Mesendoderm (in vitro differentiated cells): Measurements from ENCODE around the gene TMEM131.

Experiments
- DNase-seq: peaks from one replicate; pipeline ENCODE4 v3.0.0; 2013
- H2AK5ac ChIP-seq: 2 replicates; pipeline ENCODE4 v1.6.1; 2013; ENCODE audit warnings: low read length, inconsistent platforms
- H2BK120ac ChIP-seq: 2 replicates; pipeline ENCODE4 v1.6.1; 2013; ENCODE audit warnings: low read depth, mild to moderate bottlenecking, low read length, moderate library complexity, mixed read lengths
- H2BK15ac ChIP-seq: replicated peaks from 2 replicates; pipeline ENCODE4 v1.6.1; 2013; ENCODE audit warnings: low read depth, mild to moderate bottlenecking, moderate library complexity
- H2BK5ac ChIP-seq: 2 replicates; pipeline ENCODE4 v1.6.1; 2013; ENCODE audit warnings: low read length, inconsistent platforms
- H3K18ac ChIP-seq: 2 replicates; pipeline ENCODE4 v1.6.1; 2013; ENCODE audit warnings: mild to moderate bottlenecking, low read length, mixed read lengths
- H3K23ac ChIP-seq: one replicate; pipeline ENCODE4 v1.6.1; 2013; ENCODE audit warnings: low read length
- H3K27ac ChIP-seq: 2 replicates; pipeline ENCODE4 v1.5.1; 2013; ENCODE audit warnings: low read depth, mild to moderate bottlenecking, inconsistent platforms, low read length, moderate library complexity
- H3K27me3 ChIP-seq: 2 replicates; pipeline ENCODE4 v1.6.1; 2013; ENCODE audit warnings: low read length, control low read depth, mild to moderate bottlenecking, inconsistent platforms; ENCODE audit not compliant: insufficient read depth, poor library complexity
- H3K36me3 ChIP-seq: 2 replicates; pipeline ENCODE4 v1.6.1; 2013; ENCODE audit warnings: low read length, inconsistent platforms; ENCODE audit not compliant: control insufficient read depth, insufficient read depth
- H3K4ac ChIP-seq: one replicate; pipeline ENCODE4 v1.6.1; 2013; ENCODE audit warnings: low read depth, mild to moderate bottlenecking, low read length, moderate library complexity
- H3K4me1 ChIP-seq: 2 replicates; pipeline ENCODE4 v1.6.1; 2013; ENCODE audit warnings: low read depth, low read length, inconsistent platforms; ENCODE audit not compliant: control insufficient read depth
- H3K4me2 ChIP-seq: 2 replicates; pipeline ENCODE4 v1.6.1; 2013; ENCODE audit warnings: low read length
- H3K4me3 ChIP-seq: 2 replicates; pipeline ENCODE4 v1.5.1; 2013; ENCODE audit warnings: mild to moderate bottlenecking, low read length
- H3K56ac ChIP-seq: one replicate; pipeline ENCODE4 v1.6.1; 2013; ENCODE audit warnings: low read length
- H3K79me1 ChIP-seq: 2 replicates; pipeline ENCODE4 v1.6.1; 2013; ENCODE audit warnings: low read length, inconsistent platforms
- H3K79me2 ChIP-seq: 2 replicates; pipeline ENCODE4 v1.6.1; 2013; ENCODE audit warnings: mild to moderate bottlenecking, low read length; ENCODE audit not compliant: control insufficient read depth, insufficient read depth
- H3K9ac ChIP-seq: 2 replicates; pipeline ENCODE4 v1.6.1; 2013; ENCODE audit warnings: low read length, inconsistent platforms
- H4K5ac ChIP-seq: one replicate; pipeline ENCODE4 v1.6.1; 2013; ENCODE audit warnings: low read length
- H4K8ac ChIP-seq: one replicate; pipeline ENCODE4 v1.6.1; 2013; ENCODE audit warnings: low read depth, mild to moderate bottlenecking, control low read depth, low read length, moderate library complexity
- WGBS: extraction: QIAGEN DNeasy Blood & Tissue Kit; methylation state at CpG from one replicate; pipeline ENCODE4 v1.1.7; 2013; ENCODE audit warnings: low lambda C conversion rate, missing lambda C conversion rate; ENCODE audit not compliant: insufficient coverage; ENCODE audit errors: extremely low coverage; 5-methylcytosine and 5-hydroxymethylcytosine counted together

The TMEM131 gene

GRCh38 chr2:97779141-97779540 is 216.6 kb downstream of the TMEM131 start:
- Histone ChIP-seq H3K56ac (no peak overlapping the region), H2BK120ac (no peak overlapping the region), H3K79me1 (no peaks in the 10 kb centered on the region), H2BK15ac (no peak overlapping the region), H4K8ac (no peak overlapping the region), H4K5ac (no peak overlapping the region), H2BK5ac (no peak overlapping the region), H3K18ac (no peak overlapping the region), H3K27ac (no peak overlapping the region), H2AK5ac (no peak overlapping the region), H3K23ac (no peak overlapping the region), H3K4me3 (no peak overlapping the region), H3K79me2 (no peaks in the 10 kb centered on the region), H3K36me3 (no peaks in the 10 kb centered on the region), H3K4me1 (peaks cover 4% of the 10 kb centered on the region), H3K4me2 (no peak overlapping the region), H3K4ac (no peak overlapping the region), H3K27me3 (no peaks in the 10 kb centered on the region), H3K9ac (no peak overlapping the region)
- WGBS, result no CpG with 5 or more reads among the region's 4 CpGs
- no peak for DNase-seq

GRCh38 chr2:97775074-97775473 is 220.7 kb downstream of the TMEM131 start:
- Histone ChIP-seq H4K8ac (no peak overlapping the region), H3K4ac (no peak overlapping the region), H2BK5ac (no peak overlapping the region), H3K4me2 (no peak overlapping the region), H3K9ac (no peak overlapping the region), H2BK120ac (no peak overlapping the region), H3K18ac (no peak overlapping the region), H2BK15ac (no peak overlapping the region), H3K23ac (no peak overlapping the region), H3K27me3 (no peaks in the 10 kb centered on the region), H3K36me3 (no peaks in the 10 kb centered on the region), H3K27ac (no peak overlapping the region), H3K4me3 (no peak overlapping the region), H3K79me2 (no peaks in the 10 kb centered on the region), H3K79me1 (no peaks in the 10 kb centered on the region), H2AK5ac (no peak overlapping the region), H3K56ac (no peak overlapping the region), H3K4me1 (peaks cover 4% of the 10 kb centered on the region), H4K5ac (no peak overlapping the region)
- WGBS, result no CpG with 5 or more reads among the region's 11 CpGs
- DNase-seq, result no peak

- WGBS, result no CpG with 5 or more reads among the region's 7 CpGs
- Histone ChIP-seq H3K18ac (no peak overlapping the region), H4K8ac (no peak overlapping the region), H3K4me3 (no peak overlapping the region), H3K27ac (no peak overlapping the region), H3K36me3 (no peaks in the 10 kb centered on the region), H3K27me3 (no peaks in the 10 kb centered on the region), H3K9ac (no peak overlapping the region), H2BK120ac (no peak overlapping the region), H3K23ac (no peak overlapping the region), H3K4me2 (no peak overlapping the region), H2AK5ac (no peak overlapping the region), H3K56ac (no peak overlapping the region), H2BK5ac (no peak overlapping the region), H4K5ac (no peak overlapping the region), H2BK15ac (no peak overlapping the region), H3K4ac (no peak overlapping the region), H3K79me2 (no peaks in the 10 kb centered on the region), H3K4me1 (peaks cover 6% of the 10 kb centered on the region), H3K79me1 (no peaks in the 10 kb centered on the region)
- peak; percentile 63 for DNase-seq
Observed at GRCh38 chr2:97774425-97774824, 221.3 kb downstream of the TMEM131 start.

GRCh38 chr2:97770445-97770844 is 225.3 kb downstream of the TMEM131 start:
- DNase-seq, result peak; percentile 90
- no peak overlapping the region for H3K4me3 ChIP-seq
- H3K36me3 ChIP-seq, result peaks cover 2% of the 10 kb centered on the region
- no peaks in the 10 kb centered on the region for H3K27me3 ChIP-seq
- no peak overlapping the region for H3K18ac ChIP-seq
- H3K56ac ChIP-seq, result no peak overlapping the region
- WGBS, result no CpG with 5 or more reads among the region's 4 CpGs
- no peaks in the 10 kb centered on the region for H3K79me2 ChIP-seq
- H3K4me2 ChIP-seq, result no peak overlapping the region
- H2AK5ac ChIP-seq, result no peak overlapping the region
- H3K23ac ChIP-seq, result no peak overlapping the region
- H2BK5ac ChIP-seq, result no peak overlapping the region
- H3K79me1 ChIP-seq, result no peaks in the 10 kb centered on the region
- no peak overlapping the region for H4K5ac ChIP-seq
- H2BK120ac ChIP-seq, result no peak overlapping the region
- no peak overlapping the region for H3K4ac ChIP-seq
- no peak overlapping the region for H2BK15ac ChIP-seq
- H3K27ac ChIP-seq, result no peak overlapping the region
- H3K9ac ChIP-seq, result no peak overlapping the region
- H3K4me1 ChIP-seq, result peaks cover 6% of the 10 kb centered on the region
- H4K8ac ChIP-seq, result no peak overlapping the region

- DNase-seq, result no peak
- Histone ChIP-seq H4K8ac (no peak overlapping the region), H3K56ac (no peak overlapping the region), H3K27ac (no peak overlapping the region), H3K9ac (no peak overlapping the region), H3K4me3 (no peak overlapping the region), H2BK5ac (no peak overlapping the region), H3K18ac (no peak overlapping the region), H3K4ac (no peak overlapping the region), H2BK15ac (no peak overlapping the region), H2AK5ac (no peak overlapping the region), H3K23ac (no peak overlapping the region), H3K79me2 (no peaks in the 10 kb centered on the region), H3K4me1 (peaks cover 6% of the 10 kb centered on the region), H4K5ac (no peak overlapping the region), H3K27me3 (no peaks in the 10 kb centered on the region), H2BK120ac (no peak overlapping the region), H3K79me1 (no peaks in the 10 kb centered on the region), H3K4me2 (no peak overlapping the region), H3K36me3 (peaks cover 2% of the 10 kb centered on the region)
- WGBS, result no CpG with 5 or more reads among the region's 3 CpGs
Observed at GRCh38 chr2:97769711-97770110, 226.0 kb downstream of the TMEM131 start.

GRCh38 chr2:97769308-97769707 is 226.4 kb downstream of the TMEM131 start:
- no peak overlapping the region for H3K23ac ChIP-seq
- no peaks in the 10 kb centered on the region for H3K27me3 ChIP-seq
- no peak overlapping the region for H2BK15ac ChIP-seq
- H3K9ac ChIP-seq, result no peak overlapping the region
- H3K36me3 ChIP-seq, result peaks cover 5% of the 10 kb centered on the region
- no peak overlapping the region for H2AK5ac ChIP-seq
- H3K4ac ChIP-seq, result no peak overlapping the region
- H3K56ac ChIP-seq, result no peak overlapping the region
- no peak overlapping the region for H3K27ac ChIP-seq
- no peak overlapping the region for H4K5ac ChIP-seq
- H3K4me3 ChIP-seq, result no peak overlapping the region
- H3K79me1 ChIP-seq, result no peaks in the 10 kb centered on the region
- H3K79me2 ChIP-seq, result no peaks in the 10 kb centered on the region
- H2BK120ac ChIP-seq, result no peak overlapping the region
- DNase-seq, result no peak
- H3K4me1 ChIP-seq, result peaks cover 6% of the 10 kb centered on the region
- H4K8ac ChIP-seq, result no peak overlapping the region
- H3K4me2 ChIP-seq, result no peak overlapping the region
- H2BK5ac ChIP-seq, result no peak overlapping the region
- no peak overlapping the region for H3K18ac ChIP-seq
- WGBS, result no CpG with 5 or more reads among the region's 3 CpGs
